ENCODE data around the gene TNS4. TPM values are rescaled to one million over a fixed set of nuclear protein-coding genes. Genes with fewer than 3 reads are reported as not detected.

Gene TNS4, protein sequence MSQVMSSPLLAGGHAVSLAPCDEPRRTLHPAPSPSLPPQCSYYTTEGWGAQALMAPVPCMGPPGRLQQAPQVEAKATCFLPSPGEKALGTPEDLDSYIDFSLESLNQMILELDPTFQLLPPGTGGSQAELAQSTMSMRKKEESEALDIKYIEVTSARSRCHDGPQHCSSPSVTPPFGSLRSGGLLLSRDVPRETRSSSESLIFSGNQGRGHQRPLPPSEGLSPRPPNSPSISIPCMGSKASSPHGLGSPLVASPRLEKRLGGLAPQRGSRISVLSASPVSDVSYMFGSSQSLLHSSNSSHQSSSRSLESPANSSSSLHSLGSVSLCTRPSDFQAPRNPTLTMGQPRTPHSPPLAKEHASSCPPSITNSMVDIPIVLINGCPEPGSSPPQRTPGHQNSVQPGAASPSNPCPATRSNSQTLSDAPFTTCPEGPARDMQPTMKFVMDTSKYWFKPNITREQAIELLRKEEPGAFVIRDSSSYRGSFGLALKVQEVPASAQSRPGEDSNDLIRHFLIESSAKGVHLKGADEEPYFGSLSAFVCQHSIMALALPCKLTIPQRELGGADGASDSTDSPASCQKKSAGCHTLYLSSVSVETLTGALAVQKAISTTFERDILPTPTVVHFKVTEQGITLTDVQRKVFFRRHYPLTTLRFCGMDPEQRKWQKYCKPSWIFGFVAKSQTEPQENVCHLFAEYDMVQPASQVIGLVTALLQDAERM
- total RNA-seq, result not detected in 2 replicates

DNA sequence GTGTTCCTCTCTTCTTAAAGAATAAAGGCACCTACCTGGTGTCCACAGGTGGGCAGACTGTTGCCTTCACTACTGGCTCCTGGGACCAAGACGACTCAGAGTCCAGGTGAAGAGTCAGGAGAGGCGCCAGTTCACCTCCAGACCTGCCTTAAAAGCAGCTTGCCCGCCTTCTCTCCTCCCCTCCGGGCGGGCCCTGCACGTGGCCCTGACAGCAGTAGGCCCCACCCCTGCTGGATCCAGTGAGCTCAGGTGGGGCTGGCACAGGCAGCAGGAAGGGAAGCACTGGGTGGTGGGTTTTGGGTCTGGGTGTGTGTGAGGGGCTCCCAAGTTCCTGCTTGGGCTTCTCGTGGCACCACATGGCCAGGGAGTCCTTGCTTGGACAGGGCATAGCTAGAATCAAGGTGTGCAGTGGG lies at the start of gene TNS4:
TNS4 (minus strand) TSS at position 125 of the 413 bp plus-strand sequence. CDS start 5,198 bp downstream, outside the sequence.

DNA sequence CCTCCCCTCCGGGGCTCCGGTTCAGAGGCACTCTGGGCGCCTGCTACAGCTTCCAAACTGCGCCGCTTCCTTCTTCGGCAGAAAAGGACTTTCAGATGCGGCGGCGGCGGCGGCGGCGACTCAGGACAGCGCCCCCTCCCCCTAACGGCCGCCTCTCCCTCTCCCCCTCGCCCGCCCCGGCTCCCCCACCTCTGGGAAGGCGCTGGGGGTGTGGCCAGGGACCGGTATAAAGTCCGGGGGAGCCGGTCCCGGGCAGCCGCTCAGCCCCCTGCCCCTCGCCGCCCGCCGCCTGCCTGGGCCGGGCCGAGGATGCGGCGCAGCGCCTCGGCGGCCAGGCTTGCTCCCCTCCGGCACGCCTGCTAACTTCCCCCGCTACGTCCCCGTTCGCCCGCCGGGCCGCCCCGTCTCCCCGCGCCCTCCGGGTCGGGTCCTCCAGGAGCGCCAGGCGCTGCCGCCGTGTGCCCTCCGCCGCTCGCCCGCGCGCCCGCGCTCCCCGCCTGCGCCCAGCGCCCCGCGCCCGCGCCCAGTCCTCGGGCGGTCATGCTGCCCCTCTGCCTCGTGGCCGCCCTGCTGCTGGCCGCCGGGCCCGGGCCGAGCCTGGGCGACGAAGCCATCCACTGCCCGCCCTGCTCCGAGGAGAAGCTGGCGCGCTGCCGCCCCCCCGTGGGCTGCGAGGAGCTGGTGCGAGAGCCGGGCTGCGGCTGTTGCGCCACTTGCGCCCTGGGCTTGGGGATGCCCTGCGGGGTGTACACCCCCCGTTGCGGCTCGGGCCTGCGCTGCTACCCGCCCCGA lies 58.0 kb downstream of the TNS4 start, which contains the start of gene IGFBP4:
IGFBP4 (plus strand) TSS at position 255 of the 792 bp plus-strand sequence; CDS start at position 541, 286 bp downstream.

Other genes with a start within 250 kb of the TNS4 start
- gene CDC6, start 213.7 kb downstream of the TNS4 start, total RNA-seq, result 3.7 and 48.1 TPM in 2 replicates
- gene RARA, start 192.4 kb downstream of the TNS4 start, total RNA-seq, result 6.2 and 7.7 TPM in 2 replicates
- 0.77 and 4.5 TPM in 2 replicates for gene GJD3, start 136.9 kb downstream of the TNS4 start, total RNA-seq
- gene TOP2A, start 83.7 kb downstream of the TNS4 start, total RNA-seq, result 17.5 and 163 TPM in 2 replicates
- 222 and 518 TPM in 2 replicates for gene IGFBP4, start 58.2 kb downstream of the TNS4 start, total RNA-seq
- under 0.01 and 0.28 TPM in 2 replicates for gene CCR7, start 63.8 kb upstream of the TNS4 start, total RNA-seq
- gene SMARCE1, start 146.2 kb upstream of the TNS4 start, total RNA-seq, result 53.6 and 90.5 TPM in 2 replicates
- under 0.01 TPM in 1 of 2 replicates, not detected in the other for gene KRT222, start 163.6 kb upstream of the TNS4 start, total RNA-seq
- gene KRT24, start 202.1 kb upstream of the TNS4 start, total RNA-seq, result not detected in 2 replicates

Data from regular cardiac myocyte (primary cell).